ENCODE measurements around the gene SRGAP3. TPM values are rescaled to one million over a fixed set of nuclear protein-coding genes. Genes with fewer than 3 reads are reported as not detected.

The SRGAP3 gene
- total and polyA plus RNA-seq, 2 experiments from 2014 or later: 0.89 to 1.7 TPM

- H4K20me1 ChIP-seq (ENCODE audit: insufficient read depth): no peaks in the 10 kb centered on the region
- no peaks in the 10 kb centered on the region for H3K9me3 ChIP-seq (ENCODE audit: low read depth)
- no peak for DNase-seq
- H3K27me3 ChIP-seq (replicated peaks; ENCODE audit: insufficient read depth): no peaks in the 10 kb centered on the region
- H3K4me1 ChIP-seq (ENCODE audit: insufficient read depth): no peaks in the 10 kb centered on the region; the same call in 1 of the 2 replicates
- no peak overlapping the region for H3K4me3 ChIP-seq
- H3F3A ChIP-seq (ENCODE audit: insufficient read depth): peaks cover 5% of the 10 kb centered on the region; the same call in 1 of the 2 replicates
- in situ Hi-C loops (cut with MboI): no loop called here
- H3K79me2 ChIP-seq (ENCODE audit: insufficient read depth): no peaks in the 10 kb centered on the region
- no peaks in the 10 kb centered on the region for H3K9me2 ChIP-seq (ENCODE audit: insufficient read depth)
- 93 to 96% methylated on average over 2 of the region's 2 CpGs for WGBS, 2 experiments (ENCODE audit: low coverage in 1 of 2, low lambda C conversion rate in 2 of 2, missing lambda C conversion rate in 2 of 2)
- no peak overlapping the region for H3K4me2 ChIP-seq (ENCODE audit: unreplicated experiment)
- no peak overlapping the region for H3K9ac ChIP-seq
- no peak overlapping the region for H3K27ac ChIP-seq
- H3K36me3 ChIP-seq (ENCODE audit: low read depth): no peaks in the 10 kb centered on the region
- TF ChIP-seq EZH2phosphoT487 (IDR thresholded peaks at IDR 0.05; ENCODE audit: insufficient read depth, low read depth) (no peak), EZH2 (IDR thresholded peaks at IDR 0.05; ENCODE audit: insufficient read depth, poor library complexity, severe bottlenecking) (no peak)
- H2AFZ ChIP-seq: no peak overlapping the region
Measured at GRCh38 chr3:9222049-9222448, 27.4 kb downstream of the SRGAP3 start.

GRCh38 chr3:9218514-9218846 is 31.0 kb downstream of the SRGAP3 start:
- Histone ChIP-seq H3K9me3 (ENCODE audit: low read depth) (no peaks in the 10 kb centered on the region), H2AFZ (no peak overlapping the region), H3K36me3 (ENCODE audit: low read depth) (no peaks in the 10 kb centered on the region), H3K9me2 (ENCODE audit: insufficient read depth) (no peaks in the 10 kb centered on the region), H3K27me3 (replicated peaks; ENCODE audit: insufficient read depth) (no peaks in the 10 kb centered on the region), H3K79me2 (ENCODE audit: insufficient read depth) (no peaks in the 10 kb centered on the region), H3K27ac (no peak overlapping the region), H3K4me1 (ENCODE audit: insufficient read depth) (peaks cover 20% of the 10 kb centered on the region), H3K4me3 (no peak overlapping the region), H3F3A (ENCODE audit: insufficient read depth) (peaks cover 22% of the 10 kb centered on the region), H3K4me2 (ENCODE audit: unreplicated experiment) (no peak overlapping the region), H4K20me1 (ENCODE audit: insufficient read depth) (no peaks in the 10 kb centered on the region), H3K9ac (no peak overlapping the region)
- 95 to 100% methylated on average over 3 of the region's 3 CpGs for WGBS, 2 experiments (ENCODE audit: low coverage in 1 of 2, low lambda C conversion rate in 2 of 2, missing lambda C conversion rate in 2 of 2)
- DNase-seq: no peak
- in situ Hi-C loops (cut with MboI): no loop called here
- TF ChIP-seq EZH2 (IDR thresholded peaks at IDR 0.05; ENCODE audit: insufficient read depth, poor library complexity, severe bottlenecking): no peak
- TF ChIP-seq EZH2phosphoT487 (IDR thresholded peaks at IDR 0.05; ENCODE audit: insufficient read depth, low read depth): no peak

- no peak overlapping the region for H3K9ac ChIP-seq
- H3K9me3 ChIP-seq (ENCODE audit: low read depth): no peaks in the 10 kb centered on the region
- H4K20me1 ChIP-seq (ENCODE audit: insufficient read depth): no peaks in the 10 kb centered on the region
- H3K27ac ChIP-seq: no peak overlapping the region
- H3K36me3 ChIP-seq (ENCODE audit: low read depth): no peaks in the 10 kb centered on the region
- no peaks in the 10 kb centered on the region for H3K27me3 ChIP-seq (replicated peaks; ENCODE audit: insufficient read depth)
- H3K4me2 ChIP-seq (ENCODE audit: unreplicated experiment): no peak overlapping the region
- no peaks in the 10 kb centered on the region for H3K79me2 ChIP-seq (ENCODE audit: insufficient read depth)
- WGBS, 2 experiments (ENCODE audit: low coverage in 1 of 2, low lambda C conversion rate in 2 of 2, missing lambda C conversion rate in 2 of 2): 72 to 80% methylated on average over 8 of the region's 8 CpGs
- no peak overlapping the region for H3K4me3 ChIP-seq
- no peak overlapping the region for H2AFZ ChIP-seq
- H3F3A ChIP-seq (ENCODE audit: insufficient read depth): peaks cover 22% of the 10 kb centered on the region
- H3K4me1 ChIP-seq (ENCODE audit: insufficient read depth): peaks cover 20% of the 10 kb centered on the region
- no peaks in the 10 kb centered on the region for H3K9me2 ChIP-seq (ENCODE audit: insufficient read depth)
- in situ Hi-C loops (cut with MboI): no loop called here
- TF ChIP-seq EZH2 (IDR thresholded peaks at IDR 0.05; ENCODE audit: insufficient read depth, poor library complexity, severe bottlenecking) (no peak), EZH2phosphoT487 (IDR thresholded peaks at IDR 0.05; ENCODE audit: insufficient read depth, low read depth) (no peak)
- DNase-seq: no peak
Measured at GRCh38 chr3:9217784-9218513, 31.5 kb downstream of the SRGAP3 start.

- no peaks in the 10 kb centered on the region for H3K36me3 ChIP-seq (ENCODE audit: low read depth)
- no peak overlapping the region for H3K27ac ChIP-seq
- H3K9ac ChIP-seq: no peak overlapping the region
- no peaks in the 10 kb centered on the region for H3K79me2 ChIP-seq (ENCODE audit: insufficient read depth)
- H3F3A ChIP-seq (ENCODE audit: insufficient read depth): peaks cover 22% of the 10 kb centered on the region
- no peaks in the 10 kb centered on the region for H3K27me3 ChIP-seq (replicated peaks; ENCODE audit: insufficient read depth)
- TF ChIP-seq EZH2 (IDR thresholded peaks at IDR 0.05; ENCODE audit: insufficient read depth, poor library complexity, severe bottlenecking) (no peak), EZH2phosphoT487 (IDR thresholded peaks at IDR 0.05; ENCODE audit: insufficient read depth, low read depth) (no peak)
- peak overlapping the region; percentile 65 for H2AFZ ChIP-seq
- peak overlapping the region; percentile 33 for H3K4me2 ChIP-seq (ENCODE audit: unreplicated experiment)
- H3K4me3 ChIP-seq: peak overlapping the region; percentile 38
- no peaks in the 10 kb centered on the region for H3K9me2 ChIP-seq (ENCODE audit: insufficient read depth)
- in situ Hi-C loops (cut with MboI): no loop called here
- WGBS, 2 experiments (ENCODE audit: low coverage in 1 of 2, low lambda C conversion rate in 2 of 2, missing lambda C conversion rate in 2 of 2): 13 to 16% methylated on average over 14 of the region's 14 CpGs
- DNase-seq: peak; percentile 83
- H3K4me1 ChIP-seq (ENCODE audit: insufficient read depth): peaks cover 20% of the 10 kb centered on the region
- H4K20me1 ChIP-seq (ENCODE audit: insufficient read depth): no peaks in the 10 kb centered on the region
- H3K9me3 ChIP-seq (ENCODE audit: low read depth): no peaks in the 10 kb centered on the region
Measured at GRCh38 chr3:9216736-9217135, 32.7 kb downstream of the SRGAP3 start.
